IPS-NIHi7 (cell line): ENCODE data around the gene LCTL.
"Not testable (repeated sequence)": the region's sequence is repeated elsewhere in the genome, so short reads cannot be mapped to it uniquely, and the experiment has no call there.

ENCODE experiments used
- DNase-seq: peaks from one replicate; pipeline ENCODE4 v3.0.0; 2012; ENCODE audit warnings: mixed read lengths; ENCODE audit errors: extremely low spot score

Gene LCTL

GRCh38 chr15:66503041-66503648 lies 62.7 kb downstream of the LCTL start:
- not testable (repeated sequence) for DNase-seq

DNA sequence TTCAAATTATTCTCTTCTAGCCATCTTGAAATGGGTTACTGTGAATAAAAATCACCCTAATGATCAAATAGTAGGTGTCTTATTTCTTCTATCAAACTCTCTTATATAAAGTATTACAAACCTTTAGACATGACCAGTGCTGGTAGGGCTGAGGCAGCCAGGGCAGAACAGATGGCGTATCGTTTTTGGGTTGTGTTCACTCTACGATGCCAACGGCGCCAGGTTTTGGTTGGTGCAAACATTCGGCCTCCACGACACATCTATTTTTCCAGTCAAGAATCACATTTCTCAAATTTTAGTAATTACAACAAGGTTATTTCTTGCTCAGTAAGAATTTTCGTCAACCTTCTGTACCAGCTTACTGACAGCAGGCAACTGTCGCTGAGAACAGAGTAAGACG lies 63.3 kb downstream of the LCTL start:
- DNase-seq: no peak

DNA sequence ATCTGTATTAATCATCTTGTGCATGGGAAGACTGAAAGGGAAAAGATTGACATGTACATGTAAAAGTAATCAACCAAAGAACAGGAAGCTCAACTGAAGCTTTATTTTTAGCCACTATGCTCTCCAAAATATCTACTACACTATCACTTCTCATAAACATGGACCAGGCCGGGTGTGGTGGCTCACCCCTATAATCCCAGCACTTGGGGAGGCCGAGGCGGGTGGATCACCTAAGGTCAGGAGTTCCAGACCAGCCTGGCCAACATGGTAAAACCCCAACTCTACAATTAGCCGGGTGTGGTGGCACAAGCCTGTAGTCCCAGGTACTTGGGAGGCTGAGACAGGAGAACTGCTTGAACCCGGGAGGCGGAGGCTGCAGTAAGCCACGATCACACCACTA lies 65.5 kb downstream of the LCTL start:
- DNase-seq: not testable (repeated sequence)

- no peak for DNase-seq
Observed at GRCh38 chr15:66498501-66499386, 67.1 kb downstream of the LCTL start.
